Activated CD8-positive, alpha-beta T cell treated with anti-CD3 and anti-CD28 coated beads for 36 hours (primary cell): ENCODE data around the gene VGF. TPM values are rescaled to one million over a fixed set of nuclear protein-coding genes. Genes with fewer than 3 reads are reported as not detected.

ENCODE experiments used
- ATAC-seq: fragments of 200-7000 bp; cut with Tn5 transposase; one replicate; pipeline ENCODE4 v1.10.0; 2021; ENCODE audit warnings: mild to moderate bottlenecking, moderate library complexity
- CTCF ChIA-PET: fragments of 350-600 bp; sonication (Branson Sonifier 250); formaldehyde crosslinking; loops from one replicate; lab custom pipeline; 2021; ENCODE audit warnings: antibody characterized with exemption; lab: Charles Lee
- POLR2A ChIA-PET: fragments of 350-600 bp; sonication (Branson Sonifier 250); formaldehyde crosslinking; loops from one replicate; lab custom pipeline; 2021; ENCODE audit warnings: antibody characterized with exemption; lab: Charles Lee
- DNase-seq: peaks from one replicate; pipeline ENCODE4 v3.0.0-alpha.2; 2020
- H3K27ac Mint-ChIP-seq: one replicate; pipeline ENCODE4 v1.8.0; 2021; ENCODE audit warnings: mild to moderate bottlenecking, mixed read lengths
- H3K27me3 Mint-ChIP-seq: one replicate; pipeline ENCODE4 v1.8.0; 2021; ENCODE audit warnings: mixed read lengths
- H3K36me3 Mint-ChIP-seq: one replicate; pipeline ENCODE4 v1.8.0; 2021; ENCODE audit warnings: low read depth, mixed read lengths
- H3K4me1 Mint-ChIP-seq: one replicate; pipeline ENCODE4 v1.8.0; 2021; ENCODE audit warnings: low read depth, mixed read lengths
- H3K4me3 Mint-ChIP-seq: one replicate; pipeline ENCODE4 v1.8.0; 2021; ENCODE audit warnings: mild to moderate bottlenecking, moderate library complexity, mixed read lengths
- H3K9me3 Mint-ChIP-seq: one replicate; pipeline ENCODE4 v1.8.0; 2021; ENCODE audit warnings: mixed read lengths
- CTCF ChIP-seq: fragments of 200-600 bp; IDR thresholded peaks from one replicate; pipeline ENCODE4 v1.8.0; 2022; ENCODE audit warnings: antibody characterized with exemption, mild to moderate bottlenecking
- intact Hi-C: fragments of 100-400 bp; cut with micrococcal nuclease; formaldehyde crosslinking; loops from one replicate; pipeline ENCODE4 v1.10.0; 2022
- total RNA-seq, 2 experiments: library from RNA; stranded (reverse); gene quantifications; one replicate each; pipeline ENCODE4 v1.2.3, GENCODE V29; 2021

The VGF gene
- total RNA-seq, 2 experiments from 2014 or later = not detected

- H3K36me3 Mint-ChIP-seq = no peaks in the 10 kb centered on the region
- intact Hi-C loops = no loop called here
- no peak overlapping the region for H3K4me3 Mint-ChIP-seq
- ChIA-PET POLR2A (interaction anchor here (1.2 kb wide), 1 partner anchor 10 kb away, joined by 4 read pairs; no protein-coding TSS in a partner anchor), CTCF (interaction anchor here (1.2 to 7.7 kb wide), 3 partner anchors 14 to 100 kb away, joined by 3 to 56 read pairs (median 40); no protein-coding TSS in a partner anchor)
- no peaks in the 10 kb centered on the region for H3K9me3 Mint-ChIP-seq
- H3K4me1 Mint-ChIP-seq = peaks cover 23% of the 10 kb centered on the region
- no peak for ATAC-seq
- H3K27ac Mint-ChIP-seq = no peak overlapping the region
- no peak for DNase-seq
- H3K27me3 Mint-ChIP-seq = peaks cover 62% of the 10 kb centered on the region
- TF ChIP-seq CTCF = no peak
These were observed 12.3 kb upstream of the VGF start for GRCh38 chr7:101177644-101178043.

GRCh38 chr7:101175664-101176063, 10.3 kb upstream of the VGF start:
- no peaks in the 10 kb centered on the region for H3K36me3 Mint-ChIP-seq
- intact Hi-C loops = no loop called here
- POLR2A ChIA-PET = no interaction called here
- ATAC-seq (no peak), DNase-seq (no peak)
- no peak for TF ChIP-seq CTCF
- CTCF ChIA-PET = interaction anchor here (5.5 to 7.7 kb wide), 2 partner anchors 16 to 32 kb away, joined by 40 to 56 read pairs; no protein-coding TSS in a partner anchor
- H3K27me3 Mint-ChIP-seq = peaks cover 64% of the 10 kb centered on the region
- H3K9me3 Mint-ChIP-seq = no peaks in the 10 kb centered on the region
- H3K4me1 Mint-ChIP-seq = peaks cover 36% of the 10 kb centered on the region
- H3K4me3 Mint-ChIP-seq = no peak overlapping the region
- no peak overlapping the region for H3K27ac Mint-ChIP-seq

- intact Hi-C loops = no loop called here
- H3K4me3 Mint-ChIP-seq = peak overlapping the region; percentile 54
- H3K27ac Mint-ChIP-seq = no peak overlapping the region
- peaks cover 43% of the 10 kb centered on the region for H3K4me1 Mint-ChIP-seq
- no peaks in the 10 kb centered on the region for H3K9me3 Mint-ChIP-seq
- peak; percentile 5 for ATAC-seq
- TF ChIP-seq CTCF = no peak
- no peaks in the 10 kb centered on the region for H3K36me3 Mint-ChIP-seq
- peaks cover 74% of the 10 kb centered on the region for H3K27me3 Mint-ChIP-seq
- no peak for DNase-seq
- CTCF ChIA-PET = interaction anchor here (0.9 to 7.7 kb wide), 8 partner anchors 9 to 108 kb away, joined by 3 to 56 read pairs (median 6); partner anchors contain the start of gene VGF
- POLR2A ChIA-PET = interaction anchor here (1.6 to 2.1 kb wide), 2 partner anchors 12 to 27 kb away, joined by 3 to 5 read pairs; no protein-coding TSS in a partner anchor
These were observed 9.0 kb upstream of the VGF start for GRCh38 chr7:101174322-101174854.

- peaks cover 74% of the 10 kb centered on the region for H3K27me3 Mint-ChIP-seq
- POLR2A ChIA-PET = interaction anchor here (1.6 to 2.1 kb wide), 2 partner anchors 11 to 26 kb away, joined by 3 to 5 read pairs; no protein-coding TSS in a partner anchor
- peak; percentile 82 for DNase-seq
- no peaks in the 10 kb centered on the region for H3K9me3 Mint-ChIP-seq
- peak overlapping the region; percentile 54 for H3K4me3 Mint-ChIP-seq
- CTCF ChIA-PET = interaction anchor here (0.9 to 7.7 kb wide), 9 partner anchors 8 to 70 kb away, joined by 3 to 56 read pairs (median 6); partner anchors contain the start of genes VGF and ZNHIT1
- H3K27ac Mint-ChIP-seq = no peak overlapping the region
- intact Hi-C loops = no loop called here
- peak; percentile 89 for ATAC-seq
- peaks cover 45% of the 10 kb centered on the region for H3K4me1 Mint-ChIP-seq
- H3K36me3 Mint-ChIP-seq = no peaks in the 10 kb centered on the region
- no peak for TF ChIP-seq CTCF
These were observed 8.4 kb upstream of the VGF start for GRCh38 chr7:101173752-101174244.
